IMR-90 (cell line): ENCODE measurements around the gene AFAP1L2. TPM values are rescaled to one million over a fixed set of nuclear protein-coding genes. Genes with fewer than 3 reads are reported as not detected.

ENCODE experiments used
- ATAC-seq: fragments of 200-7000 bp; cut with Tn5 transposase; 2 replicates; pipeline ENCODE4 v1.9.1; 2020; ENCODE audit warnings: low read depth, mild to moderate bottlenecking, moderate library complexity
- Bru-seq: library from RNA; stranded (reverse); fragments of 400-500 nt; gene quantifications from one replicate; lab custom pipeline; 2021; lab: Mats Ljungman, UMichigan
- BruChase-seq, 2 experiments: library from RNA; stranded (reverse); fragments of 400-500 nt; gene quantifications; one replicate each; lab custom pipeline; 2021; lab: Mats Ljungman, UMichigan
- BruUV-seq: library from RNA; stranded (reverse); fragments of 400-500 nt; replicated peaks from 2 replicates; lab custom pipeline; 2021; lab: Mats Ljungman, UMichigan
- CTCF ChIA-PET: fragments of 300-600 bp; formaldehyde crosslinking; extraction: SDS; loops from one replicate; lab custom pipeline; 2021; ENCODE audit warnings: antibody characterized with exemption; lab: Yijun Ruan, JAX
- POLR2A ChIA-PET: fragments of 300-600 bp; sonication (Branson Sonifier 250); formaldehyde crosslinking; loops from one replicate; lab custom pipeline; 2022; ENCODE audit warnings: antibody characterized with exemption; ENCODE audit not compliant: unreplicated experiment; lab: Charles Lee
- DNase-seq: peaks from one replicate; pipeline ENCODE4 v3.0.0; 2013
- H2AFZ ChIP-seq: replicated peaks from 2 replicates; pipeline ENCODE3; 2013; ENCODE audit warnings: low read length, mild to moderate bottlenecking; ENCODE audit not compliant: poor library complexity
- H2AK5ac ChIP-seq: 2 replicates; pipeline ENCODE4 v1.6.1; 2013; ENCODE audit warnings: low read depth, low read length, inconsistent platforms
- H2AK9ac ChIP-seq: replicated peaks from 2 replicates; pipeline ENCODE3; 2013; ENCODE audit warnings: mild to moderate bottlenecking, low read depth, low read length, moderate library complexity; ENCODE audit not compliant: poor library complexity
- H2BK120ac ChIP-seq: 2 replicates; pipeline ENCODE4 v1.6.1; 2013; ENCODE audit warnings: low read depth, low read length, inconsistent platforms
- H2BK15ac ChIP-seq: 3 replicates; pipeline ENCODE4 v1.6.1; 2013; ENCODE audit warnings: low read depth, low read length, inconsistent platforms
- H2BK20ac ChIP-seq: 2 replicates; pipeline ENCODE4 v1.6.1; 2013; ENCODE audit warnings: low read depth, mild to moderate bottlenecking, inconsistent platforms, low read length, moderate library complexity
- H2BK5ac ChIP-seq: 2 replicates; pipeline ENCODE4 v1.6.1; 2013; ENCODE audit warnings: mild to moderate bottlenecking, low read depth, low read length, inconsistent platforms; ENCODE audit not compliant: poor library complexity, severe bottlenecking
- H3K14ac ChIP-seq: replicated peaks from 2 replicates; pipeline ENCODE4 v1.6.1; 2013; ENCODE audit warnings: low read depth, low read length, inconsistent platforms
- H3K18ac ChIP-seq: 2 replicates; pipeline ENCODE4 v1.6.1; 2013; ENCODE audit warnings: low read depth, low read length, control low read depth
- H3K23ac ChIP-seq: 2 replicates; pipeline ENCODE4 v1.6.1; 2013; ENCODE audit warnings: low read depth, low read length, inconsistent platforms
- H3K27ac ChIP-seq: 2 replicates; pipeline ENCODE4 v1.5.1; 2013; ENCODE audit warnings: mild to moderate bottlenecking, control low read depth, low read length; ENCODE audit not compliant: insufficient read depth
- H3K27me3 ChIP-seq: 2 replicates; pipeline ENCODE4 v1.6.1; 2013; ENCODE audit warnings: low read length; ENCODE audit not compliant: control insufficient read depth, insufficient read depth
- H3K36me3 ChIP-seq: 2 replicates; pipeline ENCODE4 v1.6.1; 2013; ENCODE audit warnings: low read length, mixed read lengths; ENCODE audit not compliant: control insufficient read depth, insufficient read depth
- H3K4ac ChIP-seq: 2 replicates; pipeline ENCODE4 v1.6.1; 2013; ENCODE audit warnings: low read depth, low read length, inconsistent platforms
- H3K4me1 ChIP-seq: 2 replicates; pipeline ENCODE4 v1.6.1; 2013; ENCODE audit warnings: low read length, mixed read lengths; ENCODE audit not compliant: control insufficient read depth, insufficient read depth
- H3K4me2 ChIP-seq: 2 replicates; pipeline ENCODE4 v1.6.1; 2013; ENCODE audit warnings: low read depth, mild to moderate bottlenecking, control low read depth, low read length, moderate library complexity
- H3K4me3 ChIP-seq: 2 replicates; pipeline ENCODE4 v1.5.1; 2013; ENCODE audit warnings: low read depth, mild to moderate bottlenecking, control low read depth, low read length, moderate library complexity; ENCODE audit not compliant: insufficient read depth
- H3K56ac ChIP-seq: 2 replicates; pipeline ENCODE4 v1.6.1; 2013; ENCODE audit warnings: low read length, inconsistent platforms; ENCODE audit not compliant: insufficient read depth; ENCODE audit errors: extremely low read depth
- H3K79me1 ChIP-seq, 2 experiments: 2 replicates each; pipeline ENCODE4 v1.6.1; 2013; ENCODE audit warnings: low read length in 2 of 2, inconsistent platforms in 1 of 2, low read depth in 1 of 2
- H3K9ac ChIP-seq: 2 replicates; pipeline ENCODE4 v1.6.1; 2013; ENCODE audit warnings: low read depth, low read length, control low read depth
- H3K9me1 ChIP-seq: 2 replicates; pipeline ENCODE4 v1.6.1; 2013; ENCODE audit warnings: low read length, inconsistent platforms; ENCODE audit not compliant: insufficient read depth
- H3K9me3 ChIP-seq: 2 replicates; pipeline ENCODE4 v1.6.1; 2013; ENCODE audit warnings: low read length; ENCODE audit not compliant: control insufficient read depth, insufficient read depth
- H4K20me1 ChIP-seq: 2 replicates; pipeline ENCODE4 v1.6.1; 2013; ENCODE audit warnings: low read length, inconsistent platforms; ENCODE audit not compliant: insufficient read depth
- H4K5ac ChIP-seq: 2 replicates; pipeline ENCODE4 v1.6.1; 2013; ENCODE audit warnings: mild to moderate bottlenecking, low read depth, low read length, control low read depth
- H4K8ac ChIP-seq, 2 experiments: 2 replicates each; pipeline ENCODE4 v1.6.1; 2013; ENCODE audit warnings: low read depth in 2 of 2, low read length in 2 of 2, control low read depth in 1 of 2, inconsistent platforms in 1 of 2
- H4K91ac ChIP-seq: 2 replicates; pipeline ENCODE4 v1.6.1; 2013; ENCODE audit warnings: low read depth, low read length, inconsistent platforms; ENCODE audit not compliant: insufficient read depth
- CHD1 ChIP-seq: IDR thresholded peaks from 2 replicates; pipeline ENCODE4 v1.6.1; 2012; ENCODE audit warnings: low read depth, low read length, improper control_type of control experiment
- FOS ChIP-seq: fragments of 150-350 bp; IDR thresholded peaks from 2 replicates; pipeline ENCODE4 v1.6.1; 2016; ENCODE audit warnings: low read depth, low read length
- MXI1 ChIP-seq: IDR thresholded peaks from 2 replicates; pipeline ENCODE4 v1.6.1; 2012; ENCODE audit warnings: low read depth, mild to moderate bottlenecking, low read length, moderate library complexity, borderline replicate concordance
- NFE2L2 ChIP-seq: fragments of 150-350 bp; IDR thresholded peaks from 2 replicates; pipeline ENCODE4 v1.6.1; 2016; ENCODE audit warnings: low read depth, mild to moderate bottlenecking, low read length
- POLR2A ChIP-seq: IDR thresholded peaks from 2 replicates; pipeline ENCODE4 v1.6.1; 2012; ENCODE audit warnings: mild to moderate bottlenecking, low read depth, low read length
- RAD21 ChIP-seq: IDR thresholded peaks from 2 replicates; pipeline ENCODE4 v1.6.1; 2012; ENCODE audit warnings: low read length, improper control_type of control experiment
- RCOR1 ChIP-seq: IDR thresholded peaks from 2 replicates; pipeline ENCODE4 v1.6.1; 2012; ENCODE audit warnings: mild to moderate bottlenecking, low read length, improper control_type of control experiment; ENCODE audit not compliant: insufficient replicate concordance
- WGBS, 2 experiments: methylation state at CpG; one replicate each; pipeline versions ENCODE4 v1.1.5 to v1.1.7; 2013; ENCODE audit warnings: missing lambda C conversion rate in 2 of 2; ENCODE audit not compliant: insufficient read length in 1 of 2; ENCODE audit errors: extremely low coverage in 2 of 2; 5-methylcytosine and 5-hydroxymethylcytosine counted together
- dilution Hi-C: fragments of 300-500 bp; cut with HindIII; formaldehyde crosslinking; loops from one replicate; pipeline ENCODE4 v1.14.3; 2018; ENCODE audit warnings: low sequenced_read_pairs; ENCODE audit not compliant: unreplicated experiment
- in situ Hi-C: fragments of 300-500 bp; cut with MboI; formaldehyde crosslinking; loops from 3 replicates; pipeline ENCODE4 v1.14.3; 2019; ENCODE audit warnings: low sequenced_read_pairs, inconsistent platforms, mixed read lengths
- intact Hi-C: fragments of 100-400 bp; cut with micrococcal nuclease; formaldehyde crosslinking; loops from 2 replicates; pipeline ENCODE4 v1.10.0; 2022
- long read RNA-seq: library from polyadenylated mRNA; unstranded; transcript quantifications from one replicate; pipeline ENCODE4 v2.0.0, GENCODE V29; 2021; ENCODE audit not compliant: unreplicated experiment
- polyA plus RNA-seq, 3 experiments: library from polyadenylated mRNA; depleted of rRNA; stranded (reverse); fragments of >200 nt; gene quantifications; 2 replicates each; pipeline ENCODE4 v1.2.3, GENCODE V29; 2012; ENCODE audit warnings: low replicate concordance in 1 of 3
- total RNA-seq: library from RNA; depleted of rRNA; stranded (reverse); fragments of >200 nt; gene quantifications from 2 replicates; pipeline ENCODE4 v1.2.3, GENCODE V29; 2012; rRNA removed

AFAP1L2 gene
- total RNA-seq: under 0.01 TPM in 1 of 2 replicates, not detected in the other
- polyA plus RNA-seq (2012; rRNA removed): 0.10 and 0.22 TPM in 2 replicates
- 0.13 and 0.27 TPM in 2 replicates for polyA plus RNA-seq (2012; cell fraction: cytosol; rRNA removed)
- 0.31 and 0.35 TPM in 2 replicates for polyA plus RNA-seq (2012; cell fraction: nucleus; rRNA removed; ENCODE audit: low replicate concordance)
- percentile 4 among the genes with signal in this experiment for Bru-seq, nascent RNA
- percentile 5 among the genes with signal in this experiment for BruChase-seq, experiment 1, labeled RNA remaining after a 6-hour chase
- percentile 4 among the genes with signal in this experiment for BruChase-seq, experiment 2, labeled RNA remaining after a 2-hour chase
- long read RNA-seq: 0 reads

- ChIA-PET CTCF (no interaction called here), POLR2A (no interaction called here)
- no peak within 1 kb of the TSS for H3K56ac ChIP-seq
- no peak within 1 kb of the TSS for H2BK120ac ChIP-seq
- no TSS peak for BruUV-seq
- no peak within 1 kb of the TSS for H2BK5ac ChIP-seq
- no peak within 1 kb of the TSS for H3K9ac ChIP-seq
- H3K9me1 ChIP-seq: no peaks in the 10 kb centered on the region
- no peak within 1 kb of the TSS for H2BK20ac ChIP-seq
- H3K4me3 ChIP-seq: peak within 1 kb of the TSS; percentile 27; the same call in 1 of the 2 replicates
- H3K4me2 ChIP-seq: peak within 1 kb of the TSS; percentile 75; the same call in 1 of the 2 replicates
- H2BK15ac ChIP-seq: no peak within 1 kb of the TSS
- peaks cover 50% of the 10 kb centered on the region for H3K27me3 ChIP-seq
- H3K18ac ChIP-seq: no peak within 1 kb of the TSS
- no peak within 1 kb of the TSS for H4K8ac ChIP-seq
- DNase-seq (no peak), ATAC-seq (peak; percentile 79)
- H4K91ac ChIP-seq: no peak within 1 kb of the TSS
- H3K79me1 ChIP-seq: no peaks in the 10 kb centered on the region
- H4K20me1 ChIP-seq: no peaks in the 10 kb centered on the region
- H3K14ac ChIP-seq: no peak within 1 kb of the TSS
- H2AFZ ChIP-seq: peak within 1 kb of the TSS; percentile 47
- 1% methylated on average over 42 of the region's 88 CpGs; no CpG with 5 or more reads in 1 of the 2 experiments for WGBS, 2 experiments
- H2AK5ac ChIP-seq: no peak within 1 kb of the TSS
- in situ Hi-C loops: no loop called here
- no peak within 1 kb of the TSS for H4K5ac ChIP-seq
- H3K4ac ChIP-seq: no peak within 1 kb of the TSS
- dilution Hi-C loops: no loop called here
- H3K9me3 ChIP-seq: no peaks in the 10 kb centered on the region
- H3K4me1 ChIP-seq: no peaks in the 10 kb centered on the region
- intact Hi-C loops: no loop called here
- no peaks in the 10 kb centered on the region for H3K36me3 ChIP-seq
- TF ChIP-seq POLR2A (no peak), RCOR1 (no peak), CHD1 (no peak), NFE2L2 (no peak), FOS (no peak), RAD21 (no peak), MXI1 (no peak)
- H3K27ac ChIP-seq: no peak within 1 kb of the TSS
- H2AK9ac ChIP-seq: no peak within 1 kb of the TSS
- no peak within 1 kb of the TSS for H3K23ac ChIP-seq
Measured at GRCh38 chr10:114404171-114405010, at the start of gene AFAP1L2. Gene AFAP1L2 (minus strand): TSS chr10:114404502. CDS start chr10:114404455, 47 bp downstream.
